DOHH2 (cell line): Measurements from ENCODE around the gene CCDC134.

Source experiments
- H3F3A ChIP-seq: fragments of 200-600 bp; sonication (generic), shearing (Covaris generic); 2 replicates; pipeline ENCODE4 v1.6.0; 2016; ENCODE audit warnings: antibody characterized with exemption, mild to moderate bottlenecking; ENCODE audit not compliant: control insufficient read depth, insufficient read depth
- H3K27ac ChIP-seq: fragments of 200-600 bp; sonication (generic); 2 replicates; pipeline ENCODE4 v1.5.1; 2014; ENCODE audit warnings: low read depth, mild to moderate bottlenecking, low read length, moderate library complexity
- H3K27me3 ChIP-seq: fragments of 200-600 bp; sonication (generic); 2 replicates; pipeline ENCODE4 v1.6.1; 2014; ENCODE audit warnings: mild to moderate bottlenecking, low read length, mixed read lengths; ENCODE audit not compliant: control insufficient read depth
- H3K36me3 ChIP-seq: fragments of 200-600 bp; sonication (generic); 2 replicates; pipeline ENCODE4 v1.6.1; 2014; ENCODE audit warnings: mild to moderate bottlenecking, low read length, moderate library complexity, mixed read lengths; ENCODE audit not compliant: control insufficient read depth
- H3K4me1 ChIP-seq: fragments of 200-600 bp; sonication (generic); 2 replicates; pipeline ENCODE4 v1.6.1; 2014; ENCODE audit warnings: mild to moderate bottlenecking, low read length, mixed read lengths; ENCODE audit not compliant: control insufficient read depth
- H3K4me2 ChIP-seq: fragments of 200-600 bp; sonication (generic); 2 replicates; pipeline ENCODE4 v1.6.0; 2014; ENCODE audit warnings: mild to moderate bottlenecking, low read length, moderate library complexity
- H3K4me3 ChIP-seq: fragments of 200-600 bp; sonication (generic); 2 replicates; pipeline ENCODE4 v1.5.1; 2014; ENCODE audit warnings: mild to moderate bottlenecking, low read length, mixed read lengths
- H3K79me2 ChIP-seq: fragments of 200-600 bp; sonication (generic); 2 replicates; pipeline ENCODE4 v1.6.1; 2014; ENCODE audit warnings: mild to moderate bottlenecking, low read length, mixed read lengths; ENCODE audit not compliant: control insufficient read depth
- H3K9me2 ChIP-seq: fragments of 200-600 bp; sonication (generic); replicated peaks from 2 replicates; pipeline ENCODE4 v1.6.1; 2014; ENCODE audit warnings: mild to moderate bottlenecking, low read length, mixed read lengths; ENCODE audit not compliant: control insufficient read depth
- H3K9me3 ChIP-seq: fragments of 200-600 bp; sonication (generic); 2 replicates; pipeline ENCODE4 v1.6.1; 2014; ENCODE audit warnings: antibody characterized with exemption, low read length, mixed read lengths; ENCODE audit not compliant: control insufficient read depth, insufficient read depth
- H4K20me1 ChIP-seq: fragments of 200-600 bp; sonication (generic); 2 replicates; pipeline ENCODE4 v1.6.0; 2014; ENCODE audit warnings: low read depth, mild to moderate bottlenecking, antibody characterized with exemption, low read length, moderate library complexity; ENCODE audit not compliant: control insufficient read depth, insufficient read depth
- CTCF ChIP-seq: fragments of 200-600 bp; sonication (generic); IDR thresholded peaks from one replicate; pipeline ENCODE4 v1.5.1; 2014; ENCODE audit warnings: antibody characterized with exemption, mild to moderate bottlenecking, low read depth, low read length; ENCODE audit not compliant: poor library complexity, severe bottlenecking
- EZH2phosphoT487 ChIP-seq: fragments of 200-600 bp; sonication (generic); IDR thresholded peaks from 2 replicates; pipeline ENCODE4 v1.6.1; 2017; ENCODE audit warnings: borderline replicate concordance, mild to moderate bottlenecking, antibody characterized with exemption, low read length, moderate library complexity, mixed read lengths

Gene CCDC134

DNA sequence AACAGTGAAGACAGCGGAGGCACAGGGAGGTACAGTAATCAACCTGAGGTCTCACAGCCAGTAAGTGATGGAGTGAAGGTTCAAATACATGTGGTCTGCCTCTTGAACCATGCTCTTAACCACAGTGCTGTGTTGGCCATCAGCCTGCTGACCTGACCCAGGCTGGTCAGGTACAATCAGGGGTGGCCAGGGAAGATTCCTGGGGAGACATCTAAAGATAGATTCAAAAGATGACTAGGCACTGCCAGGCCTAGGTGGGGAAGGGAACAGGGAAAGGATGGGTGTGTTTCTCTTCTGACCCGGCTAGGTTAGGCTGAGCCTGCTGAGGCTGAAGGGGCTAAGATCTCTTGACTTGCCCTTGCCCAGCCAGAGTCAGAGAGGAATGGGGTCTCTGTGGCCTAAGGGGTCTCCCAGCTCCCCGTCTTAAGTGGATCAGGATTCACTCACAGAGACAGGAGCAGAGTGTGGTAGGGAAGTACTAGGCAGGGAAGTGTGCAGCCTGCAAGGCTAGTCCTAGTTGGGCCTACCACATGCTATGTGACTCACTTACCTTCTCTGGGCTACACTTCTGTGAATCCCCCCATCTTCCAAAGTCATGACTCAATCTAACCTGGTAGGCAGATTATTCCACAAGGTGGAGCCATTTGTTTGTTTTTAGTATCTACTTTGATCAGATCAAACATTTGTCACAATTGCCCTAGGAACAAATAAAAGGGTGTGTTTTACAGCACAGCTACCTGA is 22.0 kb downstream of the CCDC134 start:
- Histone ChIP-seq H3K36me3 (peaks cover 23% of the 10 kb centered on the region), H3K4me2 (no peak overlapping the region), H3K27ac (no peak overlapping the region)

GRCh38 chr22:41823797-41824196 is 23.3 kb downstream of the CCDC134 start:
- H3K79me2 ChIP-seq: no peaks in the 10 kb centered on the region
- H3K27me3 ChIP-seq: no peaks in the 10 kb centered on the region
- TF ChIP-seq EZH2phosphoT487: no peak
- TF ChIP-seq CTCF: no peak
- no peak overlapping the region for H3K27ac ChIP-seq
- peaks cover 24% of the 10 kb centered on the region for H3K4me1 ChIP-seq
- H3K4me2 ChIP-seq: no peak overlapping the region
- H3K4me3 ChIP-seq: no peak overlapping the region
- no peaks in the 10 kb centered on the region for H3K9me2 ChIP-seq
- H4K20me1 ChIP-seq: no peaks in the 10 kb centered on the region
- H3K9me3 ChIP-seq: no peaks in the 10 kb centered on the region
- peaks cover 19% of the 10 kb centered on the region for H3K36me3 ChIP-seq
- H3F3A ChIP-seq: peaks cover 4% of the 10 kb centered on the region; the same call in 1 of the 2 replicates

More for the DNA sequence above, 22.0 kb downstream of the CCDC134 start:
- TF ChIP-seq EZH2phosphoT487: no peak
- TF ChIP-seq CTCF: peak; percentile 70
- H4K20me1 ChIP-seq: no peaks in the 10 kb centered on the region
- no peaks in the 10 kb centered on the region for H3K79me2 ChIP-seq
- no peak overlapping the region for H3K4me3 ChIP-seq
- no peaks in the 10 kb centered on the region for H3K9me3 ChIP-seq
- no peaks in the 10 kb centered on the region for H3K27me3 ChIP-seq
- peaks cover 24% of the 10 kb centered on the region for H3K4me1 ChIP-seq
- H3F3A ChIP-seq: no peaks in the 10 kb centered on the region; the same call in 1 of the 2 replicates
- no peaks in the 10 kb centered on the region for H3K9me2 ChIP-seq

- Histone ChIP-seq H3K4me1 (peaks cover 29% of the 10 kb centered on the region), H3K9me2 (no peaks in the 10 kb centered on the region), H3K36me3 (peaks cover 19% of the 10 kb centered on the region), H3K27me3 (no peaks in the 10 kb centered on the region), H3K79me2 (no peaks in the 10 kb centered on the region), H3F3A (peaks cover 12% of the 10 kb centered on the region), H3K27ac (no peak overlapping the region), H3K4me3 (no peak overlapping the region), H4K20me1 (no peaks in the 10 kb centered on the region), H3K9me3 (no peaks in the 10 kb centered on the region), H3K4me2 (no peak overlapping the region)
- TF ChIP-seq EZH2phosphoT487: no peak
- no peak for TF ChIP-seq CTCF
These were observed 24.9 kb downstream of the CCDC134 start for GRCh38 chr22:41825376-41825775.
